NB4 (cell line): ENCODE results near the gene ORM1.

Experiments used
- POLR2A ChIP-seq: IDR thresholded peaks from 2 replicates; pipeline ENCODE4 v1.6.1; 2011; ENCODE audit warnings: mild to moderate bottlenecking; ENCODE audit not compliant: insufficient read length; ENCODE audit errors: extremely low read depth
- TF ChIP-seq, protein P1 (sequence below): IDR thresholded peaks from one replicate; pipeline ENCODE4 v1.5.1; 2012; ENCODE audit warnings: low read depth, low read length
- TF ChIP-seq, protein P2 (sequence below): IDR thresholded peaks from 2 replicates; pipeline ENCODE4 v1.6.1; 2011; ENCODE audit warnings: low read depth, low read length

DNA sequence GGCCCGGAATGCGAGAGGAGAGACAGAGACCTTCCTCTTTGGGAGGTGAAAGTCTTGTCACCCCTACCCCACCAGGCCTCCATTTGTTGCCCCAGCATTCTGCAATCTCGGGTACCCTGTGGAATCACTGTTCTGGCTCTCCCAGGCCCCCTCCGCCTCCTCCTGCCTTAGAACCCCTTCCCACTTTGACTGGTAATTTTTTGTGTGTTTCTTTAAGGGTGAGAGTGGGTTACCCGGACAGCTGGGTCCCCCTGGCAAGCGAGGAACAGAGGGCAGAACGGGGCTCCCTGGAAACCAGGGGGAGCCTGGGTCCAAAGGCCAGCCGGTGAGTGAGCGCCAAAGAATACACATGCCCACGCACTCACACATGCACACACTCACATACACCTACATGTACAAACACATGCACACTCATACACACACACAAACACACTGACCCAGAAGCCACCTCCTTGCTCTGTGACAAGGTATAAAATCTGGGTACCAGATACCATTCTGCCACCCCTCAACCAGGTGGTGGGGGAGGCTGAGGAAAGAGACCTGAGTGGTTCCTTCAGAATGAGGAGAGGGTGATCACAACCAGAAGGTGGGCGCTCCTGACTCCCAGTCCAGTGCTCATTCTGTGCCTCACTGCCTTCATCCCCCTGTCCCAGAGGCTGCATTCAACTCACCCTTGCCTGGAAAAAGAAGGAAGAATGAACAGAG, 30.9 kb upstream of the ORM1 start:
- TF ChIP-seq, protein P1, sequence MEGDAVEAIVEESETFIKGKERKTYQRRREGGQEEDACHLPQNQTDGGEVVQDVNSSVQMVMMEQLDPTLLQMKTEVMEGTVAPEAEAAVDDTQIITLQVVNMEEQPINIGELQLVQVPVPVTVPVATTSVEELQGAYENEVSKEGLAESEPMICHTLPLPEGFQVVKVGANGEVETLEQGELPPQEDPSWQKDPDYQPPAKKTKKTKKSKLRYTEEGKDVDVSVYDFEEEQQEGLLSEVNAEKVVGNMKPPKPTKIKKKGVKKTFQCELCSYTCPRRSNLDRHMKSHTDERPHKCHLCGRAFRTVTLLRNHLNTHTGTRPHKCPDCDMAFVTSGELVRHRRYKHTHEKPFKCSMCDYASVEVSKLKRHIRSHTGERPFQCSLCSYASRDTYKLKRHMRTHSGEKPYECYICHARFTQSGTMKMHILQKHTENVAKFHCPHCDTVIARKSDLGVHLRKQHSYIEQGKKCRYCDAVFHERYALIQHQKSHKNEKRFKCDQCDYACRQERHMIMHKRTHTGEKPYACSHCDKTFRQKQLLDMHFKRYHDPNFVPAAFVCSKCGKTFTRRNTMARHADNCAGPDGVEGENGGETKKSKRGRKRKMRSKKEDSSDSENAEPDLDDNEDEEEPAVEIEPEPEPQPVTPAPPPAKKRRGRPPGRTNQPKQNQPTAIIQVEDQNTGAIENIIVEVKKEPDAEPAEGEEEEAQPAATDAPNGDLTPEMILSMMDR, result no peak
- TF ChIP-seq POLR2A, result no peak
- TF ChIP-seq, protein P2, sequence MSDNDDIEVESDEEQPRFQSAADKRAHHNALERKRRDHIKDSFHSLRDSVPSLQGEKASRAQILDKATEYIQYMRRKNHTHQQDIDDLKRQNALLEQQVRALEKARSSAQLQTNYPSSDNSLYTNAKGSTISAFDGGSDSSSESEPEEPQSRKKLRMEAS, result no peak
